TTC549 (cell line): ENCODE results near the gene PPFIA2.

Experiments used
- FAIRE-seq: peaks from 2 replicates; lab custom pipeline; 2012; peaks lifted over from hg19 to GRCh38; lab: Jason Lieb, UNC

Gene PPFIA2

DNA sequence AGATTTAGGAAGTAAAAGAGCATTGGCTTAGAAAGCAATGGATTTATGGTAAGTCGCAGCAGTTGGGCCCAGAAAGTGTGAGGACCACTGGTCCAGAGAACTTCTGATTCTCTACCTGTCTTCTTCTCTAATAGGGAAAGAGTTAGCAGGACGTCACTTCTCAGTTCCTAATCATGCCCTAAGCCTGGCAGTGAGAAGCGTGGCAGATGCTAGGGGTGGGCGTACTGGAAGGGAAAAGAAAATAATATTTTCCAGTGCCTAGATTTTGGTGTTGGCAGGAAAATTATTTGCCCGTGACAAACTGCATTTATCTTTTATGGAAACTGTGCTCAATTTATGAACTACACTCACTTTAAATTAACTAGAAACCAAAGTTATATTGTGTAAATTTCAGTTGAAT is 212.3 kb downstream of the PPFIA2 start:
- FAIRE-seq = no peak

DNA sequence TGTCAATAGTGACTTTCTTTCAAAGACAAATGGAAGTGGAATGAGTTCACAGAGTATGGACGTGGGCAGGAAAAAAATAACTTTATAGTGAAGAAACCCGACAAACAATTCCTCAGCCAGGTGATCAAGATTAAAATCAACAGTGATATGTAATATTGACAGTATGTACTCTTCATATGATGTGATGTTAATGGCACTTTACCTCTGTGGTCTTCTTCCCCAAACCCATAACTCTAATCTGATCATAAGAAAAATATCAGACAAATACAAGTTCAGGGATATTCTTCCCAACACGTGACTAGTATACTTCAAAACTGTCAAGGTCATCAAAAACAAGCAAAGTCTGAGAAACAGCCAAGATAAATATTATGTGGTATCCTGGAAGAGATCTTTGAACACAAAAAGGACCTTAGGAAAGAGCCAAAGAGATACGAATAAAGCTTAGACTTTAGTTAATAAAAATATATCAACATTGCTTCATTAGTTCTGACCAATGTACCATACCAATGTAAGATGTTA is 215.5 kb downstream of the PPFIA2 start:
- no peak for FAIRE-seq

DNA sequence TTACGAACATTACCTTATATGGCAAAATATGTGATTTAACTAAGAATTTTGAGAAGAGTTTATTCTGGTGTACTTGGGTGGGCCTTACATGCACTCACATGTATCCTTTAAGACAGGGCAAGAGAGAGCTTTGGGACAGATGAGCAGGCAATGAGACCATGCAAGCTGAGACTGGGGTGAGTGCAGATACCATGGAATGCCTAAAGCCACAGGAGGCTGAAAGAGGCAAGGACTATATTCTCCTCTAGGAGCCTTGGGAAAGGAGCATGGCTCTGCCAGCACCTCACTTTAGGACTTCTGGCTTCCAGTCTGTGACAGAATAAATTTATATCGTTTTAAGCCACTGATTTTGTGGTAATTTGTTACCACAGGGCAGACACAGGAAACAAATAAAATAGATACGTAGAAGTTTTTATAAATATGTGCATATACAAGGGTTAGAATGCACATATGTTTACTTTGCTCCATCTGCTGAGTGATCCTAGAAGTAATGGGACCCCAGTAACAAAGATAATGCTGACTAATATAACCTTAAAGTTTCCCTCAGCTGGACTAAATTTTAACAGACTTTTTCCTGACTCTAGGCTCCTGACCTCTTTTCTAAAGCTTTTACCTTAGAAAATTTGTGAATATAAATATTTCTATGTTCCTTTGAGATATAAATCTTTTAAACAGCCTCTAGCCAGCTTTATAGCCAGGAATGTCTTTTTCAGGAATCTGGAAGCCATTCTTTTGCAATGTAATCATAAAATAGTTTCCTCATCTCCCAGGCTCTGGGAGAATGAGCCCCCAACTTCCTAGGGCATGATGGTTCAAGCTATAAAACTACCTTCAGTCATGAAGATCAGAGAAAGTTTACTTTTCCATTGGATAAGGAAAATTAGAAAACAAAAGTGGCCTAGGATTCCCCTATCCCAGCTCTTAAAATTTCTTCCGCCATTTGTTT is 216.8 kb downstream of the PPFIA2 start:
- FAIRE-seq = no peak

DNA sequence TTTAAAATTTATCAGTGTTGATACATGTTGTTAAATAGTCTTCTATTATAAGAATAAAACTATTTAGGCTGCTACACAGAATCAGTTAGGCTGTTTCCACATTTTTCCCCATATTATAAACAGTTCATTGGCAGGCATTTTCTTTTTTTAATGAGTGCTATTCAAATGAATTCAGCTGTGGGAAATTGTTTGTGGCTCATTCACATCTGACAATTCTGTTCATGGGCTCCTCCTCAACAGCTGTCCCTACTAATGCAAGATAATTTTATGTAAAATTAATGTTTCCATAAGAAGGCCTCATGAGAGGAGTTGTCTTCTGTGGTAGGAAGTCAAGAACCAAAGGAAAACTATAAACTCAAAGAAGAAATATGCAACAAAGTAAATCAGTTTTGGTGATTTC is 218.0 kb downstream of the PPFIA2 start:
- no peak for FAIRE-seq

DNA sequence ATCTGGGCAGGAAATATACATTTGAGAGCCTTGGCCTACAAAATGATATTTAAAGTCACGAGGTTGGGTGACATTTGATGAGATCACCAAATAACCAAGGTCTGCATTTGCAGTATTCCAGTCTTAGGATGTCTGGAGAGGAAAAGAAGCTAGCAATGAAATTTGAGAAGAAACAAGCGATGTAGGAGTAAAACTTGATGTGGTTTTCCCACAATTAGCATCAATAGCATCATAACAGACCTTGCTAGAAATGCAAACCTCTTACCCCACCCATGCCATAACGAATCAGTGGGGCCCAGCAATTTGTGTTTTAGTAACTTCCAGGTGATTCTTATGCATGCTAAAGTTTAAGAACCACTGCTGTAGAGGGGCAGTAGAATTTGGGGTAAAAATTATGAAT is 219.9 kb downstream of the PPFIA2 start:
- no peak for FAIRE-seq

DNA sequence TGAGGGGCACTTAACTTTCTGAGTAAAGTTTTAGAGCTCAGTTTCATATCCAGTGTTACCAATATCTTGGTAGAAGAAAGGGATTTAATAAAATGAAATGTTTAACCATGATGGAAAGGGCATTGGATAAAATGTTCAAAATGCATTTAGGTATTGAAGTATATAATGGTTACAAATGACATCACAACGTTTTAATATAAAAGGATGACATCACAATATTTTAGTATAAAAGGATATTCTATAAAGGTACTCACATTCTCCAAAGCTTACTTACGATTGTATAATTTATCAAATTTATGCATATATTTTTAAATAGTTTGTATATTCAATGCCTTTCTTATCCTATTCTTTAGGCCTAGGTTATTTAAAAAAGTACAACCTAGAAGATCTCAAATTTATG is 226.1 kb downstream of the PPFIA2 start:
- no peak for FAIRE-seq

DNA sequence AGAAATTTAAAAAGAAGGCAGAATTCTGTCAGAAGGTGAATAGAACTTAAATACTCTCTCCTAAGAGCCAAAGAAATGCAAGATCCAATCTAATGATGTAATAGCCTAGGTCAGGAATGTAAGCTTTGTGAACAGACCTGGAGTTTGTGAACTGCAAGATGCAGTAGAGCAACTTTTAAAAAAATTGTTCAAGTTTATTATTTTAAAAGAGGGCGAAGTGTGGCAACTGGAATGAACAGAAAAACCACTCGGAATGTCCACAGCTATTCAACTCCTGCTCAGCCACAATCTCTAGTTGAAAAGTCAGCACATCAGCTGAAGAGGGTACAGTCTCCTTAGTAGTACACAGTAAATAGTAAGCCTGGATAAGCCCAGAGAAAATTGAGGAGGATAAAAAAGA is 228.8 kb downstream of the PPFIA2 start:
- FAIRE-seq = no peak

DNA sequence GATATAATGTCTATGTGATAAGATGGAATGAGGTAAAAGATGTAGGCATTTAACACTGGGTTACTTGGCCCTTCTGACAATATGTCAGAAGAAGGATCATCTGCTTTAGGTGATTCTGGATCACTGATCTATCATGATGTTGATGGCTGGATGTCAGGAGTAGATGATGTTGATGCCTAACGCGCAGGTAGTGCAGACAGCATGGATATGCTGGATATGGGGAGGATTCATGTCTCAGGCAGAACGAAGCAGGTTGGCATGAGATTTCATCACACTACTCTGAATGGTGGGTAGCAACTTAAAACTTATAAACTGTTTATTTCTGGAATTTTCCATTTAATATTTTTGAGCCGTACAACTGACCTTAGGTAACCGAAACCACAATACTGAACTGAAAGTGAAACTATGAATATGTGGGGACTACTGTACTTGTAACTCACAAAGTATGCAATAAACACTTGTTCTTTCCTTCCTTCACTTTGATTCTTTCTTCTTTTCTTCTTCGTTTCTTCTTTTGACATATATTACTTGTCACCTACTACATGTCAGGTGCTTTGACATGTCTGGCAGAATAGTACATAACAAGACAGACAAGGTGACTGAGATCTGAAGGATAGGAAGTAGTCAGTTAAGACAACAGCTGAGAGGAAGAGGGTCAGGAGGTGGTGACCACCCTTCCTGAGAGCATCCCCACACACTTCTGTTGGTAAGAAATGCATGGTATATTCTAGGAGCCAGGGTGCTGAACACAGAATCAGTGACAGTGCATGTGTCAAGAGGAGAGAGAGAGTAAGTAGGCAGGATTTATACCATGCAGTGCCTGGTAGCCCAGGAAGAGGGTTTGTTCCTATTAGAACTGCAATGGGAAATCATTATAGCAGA is 238.8 kb downstream of the PPFIA2 start:
- no peak for FAIRE-seq

DNA sequence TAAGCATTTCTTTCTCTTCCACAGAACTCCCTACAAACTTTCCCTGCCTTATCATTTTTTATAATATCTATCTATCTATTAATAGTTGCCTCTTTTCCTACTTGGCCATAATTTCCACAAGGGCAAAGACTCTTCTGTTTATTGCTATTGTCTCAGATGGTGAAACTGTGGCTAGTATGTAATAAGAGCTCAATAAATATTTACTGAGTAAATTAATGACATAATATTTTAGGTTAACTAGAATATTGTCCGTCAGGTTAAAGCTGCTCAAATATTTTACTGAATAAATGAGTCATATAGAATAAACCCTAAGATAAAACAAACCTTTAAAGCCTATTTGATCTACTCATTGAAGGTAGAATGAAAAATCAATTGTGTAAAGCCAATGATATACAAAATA is 240.5 kb downstream of the PPFIA2 start:
- no peak for FAIRE-seq

DNA sequence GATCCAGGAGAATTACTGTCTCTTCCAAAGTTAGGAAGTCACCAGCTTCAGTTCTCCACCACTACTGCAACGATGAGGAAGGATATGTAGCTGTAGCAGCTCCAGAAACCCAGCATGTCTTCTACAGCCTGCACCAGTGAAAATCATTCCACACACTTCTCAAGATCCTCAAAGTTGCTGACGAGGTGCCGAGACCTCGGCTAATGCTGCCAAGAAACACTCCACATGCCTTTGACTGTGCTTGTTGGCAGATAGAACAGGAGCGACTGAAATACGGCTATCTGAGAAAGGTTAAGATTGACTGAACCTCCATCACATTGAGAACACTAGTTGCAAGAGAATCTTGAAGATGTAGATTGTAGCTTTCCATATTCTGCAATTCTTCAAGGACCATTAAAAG is 241.9 kb downstream of the PPFIA2 start:
- no peak for FAIRE-seq

DNA sequence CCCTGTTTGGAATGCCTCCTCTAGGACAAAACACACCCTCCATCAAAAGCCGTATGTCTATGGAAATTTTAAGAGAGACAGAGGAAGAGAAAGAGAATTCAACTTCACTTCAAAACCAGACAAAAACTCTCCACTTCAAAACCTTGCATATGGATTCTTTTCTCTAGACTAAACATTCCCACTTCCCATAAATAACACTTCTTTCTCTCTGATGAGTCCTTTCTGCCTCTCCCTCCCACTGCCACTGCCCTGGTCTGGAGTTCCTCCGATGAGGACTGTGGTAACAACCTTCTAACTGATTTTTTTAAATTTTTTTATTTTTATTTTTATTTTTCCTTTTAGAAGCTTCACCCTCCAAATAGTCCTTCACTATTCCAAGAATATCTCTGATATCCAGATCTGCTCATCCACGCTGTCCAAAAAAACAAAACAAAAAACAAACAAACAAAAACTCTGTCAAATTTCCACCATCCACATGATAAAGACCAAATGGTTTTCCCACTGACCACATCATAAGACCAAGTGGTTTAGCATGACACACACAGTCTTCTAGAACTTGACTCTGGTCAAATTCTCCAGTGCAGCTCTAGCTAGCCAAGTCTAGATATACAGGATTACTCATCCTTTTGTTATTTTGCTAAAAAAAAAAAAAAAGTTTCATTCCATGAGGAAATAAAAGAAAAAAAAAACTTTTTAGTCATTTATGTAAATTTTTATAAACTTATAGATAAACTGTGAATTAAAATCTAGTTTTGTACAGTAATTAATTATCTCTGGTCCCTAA is 256.0 kb downstream of the PPFIA2 start:
- FAIRE-seq = no peak

DNA sequence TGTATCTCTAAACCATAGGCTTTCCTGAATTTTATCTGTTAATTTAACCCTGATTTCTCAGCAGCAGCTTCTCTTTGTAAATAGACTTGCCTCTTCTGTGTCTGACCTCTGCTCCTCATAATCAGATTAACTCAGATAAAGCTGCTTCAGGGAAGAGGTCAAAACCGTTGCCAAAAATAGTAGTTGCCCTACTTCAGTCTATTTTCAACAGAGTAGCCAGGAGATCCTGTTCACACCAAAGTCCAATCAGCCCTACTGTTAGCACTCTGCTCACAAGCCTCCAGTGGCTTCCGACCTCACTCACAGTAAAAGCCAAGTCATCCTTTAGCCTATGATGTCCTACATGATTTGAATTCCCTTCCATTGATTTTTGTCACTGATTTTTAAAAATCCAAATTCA is 258.4 kb downstream of the PPFIA2 start:
- no peak for FAIRE-seq

DNA sequence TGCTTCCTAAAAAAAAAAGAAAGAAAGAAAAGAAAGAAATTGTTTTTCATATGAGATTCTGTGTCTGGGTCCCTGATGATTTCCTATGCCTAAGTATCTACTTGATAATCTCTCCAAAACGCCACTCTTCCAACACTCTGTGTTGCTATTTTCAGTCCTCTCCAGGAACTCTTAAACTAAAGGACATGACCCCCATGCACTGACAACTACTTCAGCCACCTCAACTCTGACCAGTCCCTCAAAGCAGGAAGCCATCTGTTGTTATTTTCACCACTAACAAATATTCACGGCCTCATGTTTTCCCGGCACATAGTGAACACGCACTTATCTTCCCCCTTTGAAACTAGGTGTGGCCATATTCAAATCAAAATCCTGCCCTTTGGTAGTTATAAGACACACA is 259.3 kb downstream of the PPFIA2 start:
- no peak for FAIRE-seq

DNA sequence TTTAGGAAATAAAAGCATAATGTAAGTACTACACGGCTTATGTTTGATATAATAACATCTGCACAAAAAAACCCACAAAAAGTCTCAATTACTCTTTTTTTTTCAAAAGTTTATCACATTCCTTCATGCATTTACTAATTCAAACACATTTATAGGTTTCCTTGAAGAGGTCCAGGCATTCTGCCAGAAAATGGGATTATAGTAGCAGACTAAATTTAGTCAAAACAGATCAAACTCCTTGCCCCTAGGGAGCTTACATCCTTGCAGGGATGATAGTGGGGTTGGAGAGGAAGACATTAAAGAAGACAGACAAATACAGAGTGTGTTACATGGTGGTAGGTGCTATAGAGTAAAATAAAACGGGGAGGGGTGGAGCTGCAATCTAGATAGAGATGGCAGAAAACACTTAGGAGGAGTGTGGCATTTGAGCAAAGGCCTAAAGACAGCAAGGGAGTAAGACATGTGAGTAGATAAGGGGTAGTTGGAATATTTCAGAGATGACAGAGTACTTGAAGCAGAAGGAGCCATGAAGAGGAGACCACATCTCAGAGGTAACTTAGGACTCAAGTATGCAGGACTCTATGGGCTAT is 266.9 kb downstream of the PPFIA2 start:
- no peak for FAIRE-seq

DNA sequence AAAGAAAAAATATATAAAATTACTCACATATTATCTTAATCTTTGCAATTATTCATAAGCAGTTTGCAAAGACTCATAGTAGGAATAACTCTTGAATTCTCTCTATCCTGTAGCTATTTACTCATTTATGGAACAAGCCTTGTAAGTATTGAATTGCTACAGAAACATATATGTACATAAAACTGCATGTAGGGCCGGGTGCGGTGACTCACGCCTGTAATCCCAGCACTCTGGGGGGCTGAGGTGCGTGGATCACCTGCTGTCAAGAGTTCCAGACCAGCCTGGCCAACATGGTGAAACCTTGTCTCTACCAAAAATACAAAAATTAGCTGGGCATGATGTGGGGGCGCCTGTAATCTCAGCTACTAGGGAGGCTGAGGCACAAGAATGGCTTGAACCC is 286.2 kb downstream of the PPFIA2 start:
- no peak for FAIRE-seq

DNA sequence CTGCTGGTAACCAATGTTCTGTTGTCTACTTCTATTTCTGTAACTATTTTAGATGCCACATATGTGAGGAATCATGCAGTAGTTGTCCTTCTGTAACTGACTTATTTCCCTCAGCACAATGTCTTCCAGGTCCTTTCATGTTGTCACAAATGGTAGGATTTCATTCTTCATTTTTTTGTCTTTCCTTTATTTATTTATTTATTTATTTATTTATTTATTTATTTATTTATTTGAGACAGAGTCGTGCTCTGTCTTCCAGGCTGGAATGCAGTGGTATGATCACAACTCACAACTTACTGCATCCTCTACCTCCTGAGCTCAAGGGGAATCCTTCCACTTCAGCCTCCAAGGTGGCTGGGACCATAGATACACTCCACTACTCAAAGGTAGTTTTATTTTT is 288.2 kb downstream of the PPFIA2 start:
- FAIRE-seq = no peak

DNA sequence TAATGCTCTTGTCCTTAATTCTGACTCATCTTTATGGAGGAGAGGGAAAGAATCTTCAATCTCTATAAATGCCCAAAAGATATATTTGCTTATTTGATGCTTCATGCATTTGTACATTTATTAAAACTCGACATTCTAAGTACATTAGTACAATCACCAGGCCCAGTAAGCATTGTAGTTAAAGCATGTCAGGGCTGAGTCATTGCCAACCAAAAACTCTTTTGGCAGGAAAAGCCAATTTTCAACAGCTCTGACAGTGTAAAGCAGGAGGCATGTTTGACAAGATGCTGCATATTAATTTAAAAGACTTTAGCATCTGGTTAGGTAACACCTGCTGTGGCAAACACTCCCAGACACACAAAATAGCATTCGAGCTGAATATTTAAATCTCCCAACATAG is 290.9 kb downstream of the PPFIA2 start:
- no peak for FAIRE-seq

DNA sequence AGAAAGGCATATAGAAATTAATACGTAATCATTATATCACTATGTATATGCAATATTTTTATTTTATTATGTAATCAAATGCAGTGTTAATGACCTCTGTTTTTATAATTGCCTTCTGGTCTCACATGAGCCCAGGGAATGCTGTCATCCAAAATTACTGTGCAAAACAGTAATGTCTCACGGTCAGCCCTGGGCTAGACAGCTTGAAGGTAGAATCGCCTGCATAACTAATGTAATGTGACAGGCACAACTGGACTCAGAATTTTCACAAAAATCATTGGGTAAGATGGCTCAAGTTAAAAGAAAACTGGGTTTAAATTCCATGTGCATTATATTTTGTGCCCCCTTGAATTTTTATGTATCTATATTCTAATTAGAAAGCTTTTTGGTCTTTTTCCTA is 293.3 kb downstream of the PPFIA2 start:
- no peak for FAIRE-seq

DNA sequence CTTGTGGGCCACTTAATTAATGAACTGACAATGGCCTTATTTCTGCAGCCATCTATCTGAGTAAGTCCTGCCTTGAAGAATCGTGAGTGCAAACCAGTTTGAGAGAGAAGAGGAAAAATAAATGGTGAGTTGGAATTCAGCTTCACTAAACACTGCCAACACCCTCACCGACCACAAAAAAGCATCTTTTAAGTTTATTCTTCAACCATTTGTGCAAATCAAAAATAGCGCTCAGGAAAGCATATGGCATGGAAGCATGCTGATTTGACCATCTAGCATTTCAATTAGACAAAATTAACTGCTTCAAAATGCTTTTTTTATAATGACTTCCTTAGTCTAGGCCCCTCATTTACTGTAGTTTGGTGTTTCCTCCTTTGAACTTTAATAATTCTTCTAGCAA is 294.0 kb downstream of the PPFIA2 start:
- FAIRE-seq = no peak

DNA sequence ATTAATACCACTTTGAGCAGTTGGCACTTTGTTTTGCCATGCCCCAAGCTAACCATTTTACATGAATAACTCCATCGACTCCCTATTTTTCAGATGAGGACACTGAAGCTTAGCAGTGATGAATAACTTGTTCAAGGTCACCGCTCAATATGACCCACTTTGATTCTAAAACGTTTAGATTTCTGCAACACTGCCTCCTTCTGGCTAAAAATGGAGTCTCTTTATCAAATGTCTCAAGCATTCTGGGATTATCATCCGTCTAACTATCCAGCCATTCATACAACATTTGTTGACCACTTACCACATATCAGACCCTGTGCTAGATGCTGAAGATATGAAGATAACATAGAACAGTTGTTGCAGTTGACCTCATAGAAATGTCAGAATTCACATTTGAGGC is 298.0 kb downstream of the PPFIA2 start:
- no peak for FAIRE-seq

DNA sequence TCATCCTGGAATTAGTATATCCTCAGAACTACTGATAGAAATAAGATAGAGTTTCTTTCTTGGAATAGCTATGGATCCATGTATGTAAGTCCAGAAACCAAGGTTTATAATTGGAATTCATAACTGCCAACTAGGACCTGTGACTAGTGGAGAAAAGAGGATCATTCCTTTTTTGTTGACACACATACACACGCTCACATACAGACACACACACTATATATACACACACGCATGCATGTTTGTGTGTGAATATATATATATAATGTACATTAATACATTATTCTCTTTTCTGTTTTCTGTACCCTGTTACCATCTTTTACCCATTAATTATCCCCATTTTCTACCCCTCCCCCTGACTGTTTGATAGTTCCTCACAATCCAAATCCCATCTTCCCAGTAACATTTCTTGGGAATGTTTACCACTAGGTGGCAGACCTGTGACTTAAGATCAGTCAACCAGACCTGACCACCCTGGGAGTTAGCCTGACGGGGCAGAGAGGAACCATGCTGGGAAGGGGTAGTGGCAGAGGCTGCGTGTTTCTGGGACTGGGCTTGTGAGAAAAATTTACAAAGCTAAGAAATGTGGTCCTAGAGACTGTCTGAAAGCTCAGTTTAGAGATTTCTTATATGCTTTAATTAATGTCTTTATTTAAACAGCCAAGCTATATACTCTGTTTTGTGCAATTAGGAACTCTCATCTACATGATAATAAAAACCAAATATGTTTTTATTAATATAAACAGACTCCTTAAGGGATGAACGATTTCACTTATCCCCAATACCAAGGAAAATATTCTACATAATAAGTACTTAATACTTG is 308.0 kb downstream of the PPFIA2 start:
- FAIRE-seq = no peak
